ENCODE results near the gene SLC9A9. TPM values are rescaled to one million over a fixed set of nuclear protein-coding genes. Genes with fewer than 3 reads are reported as not detected.

The SLC9A9 gene
- total and polyA plus RNA-seq, 2 donors (not counting 1 experiment from before 2014, with no cell fraction given): 14.3 to 74.0 TPM

- H3K27ac ChIP-seq (ENCODE audit: insufficient read depth, low read length): no peak overlapping the region
- no peak overlapping the region for H3K9ac ChIP-seq (ENCODE audit: insufficient read depth, low read length)
- H2AFZ ChIP-seq (ENCODE audit: low read length): no peak overlapping the region
- no peaks in the 10 kb centered on the region for H3K9me3 ChIP-seq (ENCODE audit: control insufficient read depth, insufficient read depth, low read depth, low read length)
- H3K4me3 ChIP-seq (replicated peaks in 1 of 4; ENCODE audit: control extremely low read depth in 1 of 4, insufficient read depth in 1 of 4, low read depth in 3 of 4, low read length in 4 of 4): no peak overlapping the region
- no peaks in the 10 kb centered on the region for H3K36me3 ChIP-seq (ENCODE audit: control insufficient read depth, insufficient read depth, low read length)
- DNase-seq (ENCODE audit: low read depth in 2 of 2): no peak
- no peaks in the 10 kb centered on the region for H3K27me3 ChIP-seq (ENCODE audit: control insufficient read depth, insufficient read depth, low read length)
- no peaks in the 10 kb centered on the region for H3K79me2 ChIP-seq (ENCODE audit: control insufficient read depth, insufficient read depth, low read length)
- no peak overlapping the region for H3K4me2 ChIP-seq (ENCODE audit: extremely low read depth, insufficient read depth, low read length)
- H4K20me1 ChIP-seq (ENCODE audit: control insufficient read depth, extremely low read depth, insufficient read depth, low read length): no peaks in the 10 kb centered on the region
- no peak for TF ChIP-seq EZH2 (IDR thresholded peaks at IDR 0.05; ENCODE audit: low read length, missing control alignments)
- TF ChIP-seq CTCF (conservative IDR thresholded peaks at IDR 0.05 in 1 of 2, IDR thresholded peaks at IDR 0.05 in 1 of 2; ENCODE audit: low read depth in 1 of 2, low read length in 2 of 2): no peak
- no peaks in the 10 kb centered on the region for H3K4me1 ChIP-seq (ENCODE audit: control insufficient read depth, extremely low read depth, insufficient read depth, low read length)
Observed at GRCh38 chr3:143563786-143564185, 284.5 kb downstream of the SLC9A9 start.

GRCh38 chr3:143562789-143563188 is 285.5 kb downstream of the SLC9A9 start:
- TF ChIP-seq CTCF (conservative IDR thresholded peaks at IDR 0.05 in 1 of 2, IDR thresholded peaks at IDR 0.05 in 1 of 2; ENCODE audit: low read depth in 1 of 2, low read length in 2 of 2) (no peak), EZH2 (IDR thresholded peaks at IDR 0.05; ENCODE audit: low read length, missing control alignments) (no peak)
- Histone ChIP-seq H3K9me3 (ENCODE audit: control insufficient read depth, insufficient read depth, low read depth, low read length) (no peaks in the 10 kb centered on the region), H4K20me1 (ENCODE audit: control insufficient read depth, extremely low read depth, insufficient read depth, low read length) (no peaks in the 10 kb centered on the region), H3K9ac (ENCODE audit: insufficient read depth, low read length) (no peak overlapping the region), H3K4me2 (ENCODE audit: extremely low read depth, insufficient read depth, low read length) (no peak overlapping the region), H3K36me3 (ENCODE audit: control insufficient read depth, insufficient read depth, low read length) (no peaks in the 10 kb centered on the region), H3K27me3 (ENCODE audit: control insufficient read depth, insufficient read depth, low read length) (no peaks in the 10 kb centered on the region), H3K27ac (ENCODE audit: insufficient read depth, low read length) (no peak overlapping the region), H3K4me3 (replicated peaks in 1 of 4; ENCODE audit: control extremely low read depth in 1 of 4, insufficient read depth in 1 of 4, low read depth in 3 of 4, low read length in 4 of 4) (no peak overlapping the region), H3K4me1 (ENCODE audit: control insufficient read depth, extremely low read depth, insufficient read depth, low read length) (no peaks in the 10 kb centered on the region), H2AFZ (ENCODE audit: low read length) (no peak overlapping the region), H3K79me2 (ENCODE audit: control insufficient read depth, insufficient read depth, low read length) (no peaks in the 10 kb centered on the region)
- DNase-seq (ENCODE audit: low read depth in 2 of 2): peak in 1 of 2 donors; percentile 5

GRCh38 chr3:143559296-143559695 is 289.0 kb downstream of the SLC9A9 start:
- Histone ChIP-seq H3K79me2 (ENCODE audit: control insufficient read depth, insufficient read depth, low read length) (no peaks in the 10 kb centered on the region), H4K20me1 (ENCODE audit: control insufficient read depth, extremely low read depth, insufficient read depth, low read length) (no peaks in the 10 kb centered on the region), H3K4me2 (ENCODE audit: extremely low read depth, insufficient read depth, low read length) (no peak overlapping the region), H3K9ac (ENCODE audit: insufficient read depth, low read length) (no peak overlapping the region), H2AFZ (ENCODE audit: low read length) (no peak overlapping the region), H3K4me1 (ENCODE audit: control insufficient read depth, extremely low read depth, insufficient read depth, low read length) (no peaks in the 10 kb centered on the region), H3K9me3 (ENCODE audit: control insufficient read depth, insufficient read depth, low read depth, low read length) (no peaks in the 10 kb centered on the region), H3K4me3 (replicated peaks in 1 of 4; ENCODE audit: control extremely low read depth in 1 of 4, insufficient read depth in 1 of 4, low read depth in 3 of 4, low read length in 4 of 4) (no peak overlapping the region), H3K36me3 (ENCODE audit: control insufficient read depth, insufficient read depth, low read length) (no peaks in the 10 kb centered on the region), H3K27me3 (ENCODE audit: control insufficient read depth, insufficient read depth, low read length) (no peaks in the 10 kb centered on the region), H3K27ac (ENCODE audit: insufficient read depth, low read length) (no peak overlapping the region)
- no peak for TF ChIP-seq CTCF (conservative IDR thresholded peaks at IDR 0.05 in 1 of 2, IDR thresholded peaks at IDR 0.05 in 1 of 2; ENCODE audit: low read depth in 1 of 2, low read length in 2 of 2)
- no peak for TF ChIP-seq EZH2 (IDR thresholded peaks at IDR 0.05; ENCODE audit: low read length, missing control alignments)
- DNase-seq (ENCODE audit: low read depth in 2 of 2): peak in 1 of 2 donors; percentile 31

All from fibroblast of lung (primary cell).